AG10803 (cell line): ENCODE measurements around the gene ADAMTS19.

Experiments used
- DNase-seq: peaks from one replicate; pipeline ENCODE4 v3.0.0; 2010; ENCODE audit warnings: low read depth
- H3K4me3 ChIP-seq: 2 replicates; pipeline ENCODE4 v1.5.1; 2011; ENCODE audit warnings: mild to moderate bottlenecking, low read length, control low read depth
- TF ChIP-seq, protein P1 (sequence below): conservative IDR thresholded peaks from 2 replicates; pipeline ENCODE4 v1.5.1; 2011; ENCODE audit warnings: mild to moderate bottlenecking, low read length, control low read depth, inconsistent platforms

Gene ADAMTS19

DNA sequence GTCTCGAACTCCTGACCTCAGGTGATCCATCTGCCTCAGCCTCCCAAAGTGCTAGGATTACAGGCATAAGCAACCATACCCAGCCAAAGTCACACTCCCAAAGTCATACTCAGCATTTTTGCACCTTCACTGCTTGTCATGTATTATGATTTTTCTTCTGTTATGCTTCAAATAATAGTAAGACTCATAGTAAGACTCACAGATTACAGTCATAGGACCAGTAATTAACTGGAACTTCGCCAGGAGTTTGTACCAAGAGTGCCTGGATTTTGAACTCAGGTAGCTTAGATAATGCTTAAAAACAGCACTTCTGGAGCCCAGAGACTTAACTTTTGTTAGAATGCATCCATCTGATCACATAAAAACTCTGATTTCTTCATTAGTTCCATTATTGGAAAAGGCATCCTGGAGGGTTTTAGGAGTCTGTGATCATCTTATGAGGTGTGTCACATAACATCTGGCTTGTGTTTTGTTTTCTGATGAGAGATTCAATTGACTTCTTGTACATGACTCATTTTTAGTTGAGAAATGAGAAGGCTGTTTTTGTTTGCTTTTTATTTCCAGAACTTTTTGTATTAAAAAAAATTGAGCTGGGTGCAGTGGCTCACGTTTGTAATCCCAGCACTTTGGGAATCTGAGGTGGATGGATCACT lies 131.5 kb downstream of the ADAMTS19 start:
- TF ChIP-seq, protein P1, sequence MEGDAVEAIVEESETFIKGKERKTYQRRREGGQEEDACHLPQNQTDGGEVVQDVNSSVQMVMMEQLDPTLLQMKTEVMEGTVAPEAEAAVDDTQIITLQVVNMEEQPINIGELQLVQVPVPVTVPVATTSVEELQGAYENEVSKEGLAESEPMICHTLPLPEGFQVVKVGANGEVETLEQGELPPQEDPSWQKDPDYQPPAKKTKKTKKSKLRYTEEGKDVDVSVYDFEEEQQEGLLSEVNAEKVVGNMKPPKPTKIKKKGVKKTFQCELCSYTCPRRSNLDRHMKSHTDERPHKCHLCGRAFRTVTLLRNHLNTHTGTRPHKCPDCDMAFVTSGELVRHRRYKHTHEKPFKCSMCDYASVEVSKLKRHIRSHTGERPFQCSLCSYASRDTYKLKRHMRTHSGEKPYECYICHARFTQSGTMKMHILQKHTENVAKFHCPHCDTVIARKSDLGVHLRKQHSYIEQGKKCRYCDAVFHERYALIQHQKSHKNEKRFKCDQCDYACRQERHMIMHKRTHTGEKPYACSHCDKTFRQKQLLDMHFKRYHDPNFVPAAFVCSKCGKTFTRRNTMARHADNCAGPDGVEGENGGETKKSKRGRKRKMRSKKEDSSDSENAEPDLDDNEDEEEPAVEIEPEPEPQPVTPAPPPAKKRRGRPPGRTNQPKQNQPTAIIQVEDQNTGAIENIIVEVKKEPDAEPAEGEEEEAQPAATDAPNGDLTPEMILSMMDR, result no peak
- H3K4me3 ChIP-seq, result no peak overlapping the region
- DNase-seq, result no peak

DNA sequence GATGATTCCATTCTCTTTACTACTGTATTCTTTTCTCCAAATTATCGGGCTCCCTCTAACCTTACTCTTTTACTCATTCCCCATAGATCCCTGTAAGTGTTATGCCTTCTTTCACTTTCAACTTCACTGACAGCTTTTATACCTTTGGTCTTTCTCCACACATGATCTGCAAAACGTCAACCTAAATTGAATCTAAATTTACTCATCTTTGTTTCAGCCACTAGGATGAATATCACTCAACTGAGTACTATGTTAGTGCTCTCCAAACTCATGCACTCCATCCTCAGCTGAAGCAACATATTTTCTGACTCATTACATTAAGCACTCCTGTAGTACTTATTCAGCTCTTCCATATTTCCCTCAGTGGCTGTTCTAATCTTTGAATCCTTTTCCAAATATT lies 133.4 kb downstream of the ADAMTS19 start:
- DNase-seq, result no peak
- TF ChIP-seq, protein P1, result no peak
- H3K4me3 ChIP-seq, result no peak overlapping the region

GRCh38 chr5:129601576-129601975 lies 141.5 kb downstream of the ADAMTS19 start:
- H3K4me3 ChIP-seq, result no peak overlapping the region
- no peak for DNase-seq
- TF ChIP-seq, protein P1, result no peak

DNA sequence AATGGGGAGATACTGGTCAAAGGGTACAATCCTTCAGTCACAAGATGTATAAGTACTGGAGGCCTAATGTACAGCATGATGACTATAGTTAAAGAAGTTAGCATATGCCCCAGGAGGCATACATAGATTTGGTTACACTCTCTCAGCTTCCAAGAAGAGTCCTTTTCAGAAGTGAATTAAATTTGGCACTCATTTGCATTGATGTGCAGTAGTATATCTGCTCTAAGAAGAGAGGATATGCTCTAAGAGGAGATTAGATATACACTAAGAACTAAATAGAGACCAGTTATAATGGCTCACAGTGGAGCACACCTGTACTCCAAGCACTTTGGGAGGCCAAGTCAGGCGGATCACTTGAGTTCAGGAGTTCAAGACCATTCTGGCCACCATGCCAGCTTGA lies 148.3 kb downstream of the ADAMTS19 start:
- TF ChIP-seq, protein P1, result no peak
- H3K4me3 ChIP-seq, result no peak overlapping the region
- DNase-seq, result no peak

- DNase-seq, result no peak
- no peak overlapping the region for H3K4me3 ChIP-seq
- TF ChIP-seq, protein P1, result no peak
Measured at GRCh38 chr5:129609710-129610109, 149.6 kb downstream of the ADAMTS19 start.

DNA sequence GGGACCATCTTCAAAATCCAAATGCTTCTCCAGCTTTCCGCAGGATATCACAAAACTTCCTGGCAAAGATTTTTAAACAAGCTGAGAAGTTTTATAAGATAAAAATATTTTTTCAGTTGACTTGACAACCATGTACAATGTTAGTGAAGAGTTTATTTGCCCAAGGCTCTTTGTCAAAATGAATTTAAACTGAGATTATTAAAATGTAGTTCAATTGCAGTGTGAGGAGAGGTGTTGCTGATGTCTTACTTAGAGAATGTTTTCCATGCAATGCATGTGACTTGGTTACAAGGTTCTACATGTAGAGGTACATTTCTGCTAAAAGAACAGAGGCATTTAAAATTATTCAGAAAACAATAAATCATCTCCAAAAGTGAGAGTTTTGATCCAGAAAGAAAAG lies 156.4 kb downstream of the ADAMTS19 start:
- DNase-seq, result no peak
- TF ChIP-seq, protein P1, result no peak
- H3K4me3 ChIP-seq, result no peak overlapping the region

DNA sequence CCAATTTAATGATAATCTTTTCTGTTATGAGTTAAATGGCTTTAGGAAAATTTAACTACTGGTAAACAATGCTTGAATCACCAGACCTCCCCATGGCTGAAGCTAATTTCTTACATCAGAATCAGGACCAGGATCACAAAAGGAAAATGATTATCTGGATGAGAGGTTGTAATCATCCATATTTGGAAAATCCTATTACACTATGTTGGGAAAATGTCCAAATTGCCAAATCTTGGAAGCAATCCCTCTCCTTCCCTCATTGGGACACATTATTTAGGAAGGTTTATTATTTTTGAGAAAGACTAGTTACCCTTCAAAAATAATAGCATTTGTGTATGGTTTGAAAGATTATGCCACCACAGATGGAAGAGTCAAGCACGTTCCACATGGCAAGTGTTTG lies 157.1 kb downstream of the ADAMTS19 start:
- TF ChIP-seq, protein P1, result no peak
- no peak overlapping the region for H3K4me3 ChIP-seq
- no peak for DNase-seq
